ENCODE measurements around the gene EXOC7.

DNA sequence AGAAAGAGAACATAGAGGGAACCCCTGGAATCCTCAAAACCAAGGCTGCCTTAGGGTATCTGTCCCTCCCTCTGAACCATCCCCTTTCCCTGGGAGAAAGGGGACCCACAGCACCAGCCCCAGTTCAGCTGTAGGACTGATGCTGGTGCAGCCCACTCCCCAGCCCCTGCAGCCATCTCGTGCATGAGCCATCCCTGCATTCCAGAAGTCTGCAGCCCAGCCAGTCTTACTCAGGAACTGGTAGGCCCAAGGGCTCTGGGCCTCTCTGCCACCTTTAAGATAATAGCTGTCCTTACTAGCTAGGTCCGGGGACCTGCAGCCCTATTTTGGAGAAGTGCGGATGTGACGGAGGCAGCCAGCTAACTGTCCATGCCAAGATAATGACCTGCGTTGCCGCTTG is 70.4 kb downstream of the EXOC7 start:
- TF ChIP-seq, protein P1, sequence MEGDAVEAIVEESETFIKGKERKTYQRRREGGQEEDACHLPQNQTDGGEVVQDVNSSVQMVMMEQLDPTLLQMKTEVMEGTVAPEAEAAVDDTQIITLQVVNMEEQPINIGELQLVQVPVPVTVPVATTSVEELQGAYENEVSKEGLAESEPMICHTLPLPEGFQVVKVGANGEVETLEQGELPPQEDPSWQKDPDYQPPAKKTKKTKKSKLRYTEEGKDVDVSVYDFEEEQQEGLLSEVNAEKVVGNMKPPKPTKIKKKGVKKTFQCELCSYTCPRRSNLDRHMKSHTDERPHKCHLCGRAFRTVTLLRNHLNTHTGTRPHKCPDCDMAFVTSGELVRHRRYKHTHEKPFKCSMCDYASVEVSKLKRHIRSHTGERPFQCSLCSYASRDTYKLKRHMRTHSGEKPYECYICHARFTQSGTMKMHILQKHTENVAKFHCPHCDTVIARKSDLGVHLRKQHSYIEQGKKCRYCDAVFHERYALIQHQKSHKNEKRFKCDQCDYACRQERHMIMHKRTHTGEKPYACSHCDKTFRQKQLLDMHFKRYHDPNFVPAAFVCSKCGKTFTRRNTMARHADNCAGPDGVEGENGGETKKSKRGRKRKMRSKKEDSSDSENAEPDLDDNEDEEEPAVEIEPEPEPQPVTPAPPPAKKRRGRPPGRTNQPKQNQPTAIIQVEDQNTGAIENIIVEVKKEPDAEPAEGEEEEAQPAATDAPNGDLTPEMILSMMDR (IDR thresholded peaks at IDR 0.05): no peak
- TF ChIP-seq POLR2AphosphoS5 (IDR thresholded peaks at IDR 0.05): no peak

Data from prostate gland (tissue), 2 donors.